GM18858 (cell line): ENCODE data around the gene COQ10B.
"Not testable (repeated sequence)": the region's sequence is repeated elsewhere in the genome, so short reads cannot be mapped to it uniquely, and the experiment has no call there.

Experiments used
- ATAC-seq: cut with Tn5 transposase; IDR thresholded peaks from one replicate; pipeline ENCODE4 v1.9.1; 2021; ENCODE audit not compliant: unreplicated experiment

Gene COQ10B

DNA sequence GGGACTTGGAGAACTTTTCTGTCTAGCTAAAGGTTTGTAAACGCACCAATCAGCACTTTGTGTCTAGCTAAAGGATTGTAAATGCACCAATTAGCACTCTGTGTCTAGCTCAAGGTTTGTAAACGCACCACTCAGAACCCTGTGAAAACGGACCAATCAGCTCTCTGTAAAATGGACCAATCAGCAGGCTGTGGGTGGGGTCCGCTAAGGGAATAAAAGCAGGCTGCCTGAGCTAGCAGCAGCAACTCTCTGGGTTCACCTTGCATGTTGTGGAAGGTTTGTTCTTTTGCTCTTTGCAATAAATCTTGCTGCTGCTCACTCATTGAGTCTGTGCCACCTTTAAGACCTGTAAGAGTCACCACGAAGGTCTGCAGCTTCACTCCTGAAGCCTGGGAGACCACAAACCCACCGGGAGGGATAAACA, 2.4 kb upstream of the COQ10B start:
- not testable (repeated sequence) for ATAC-seq

DNA sequence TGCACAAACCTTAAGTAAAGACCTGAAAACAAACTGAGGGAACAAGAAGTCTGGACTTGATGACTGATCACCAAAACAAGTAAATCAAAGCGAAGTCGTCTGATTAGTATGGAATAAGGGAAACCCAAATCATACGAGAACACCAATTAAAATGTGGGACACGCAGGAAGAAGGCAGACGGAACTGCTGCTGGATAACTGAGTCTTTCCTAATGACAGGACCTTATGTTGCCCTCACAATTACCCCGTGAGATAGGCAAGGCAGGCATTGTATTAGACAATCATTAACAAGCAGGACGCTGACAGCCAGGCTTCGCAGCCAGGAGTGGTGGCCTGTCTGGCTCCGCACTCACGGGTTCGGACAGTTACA, 614 bp upstream of the COQ10B start:
- ATAC-seq = no peak

DNA sequence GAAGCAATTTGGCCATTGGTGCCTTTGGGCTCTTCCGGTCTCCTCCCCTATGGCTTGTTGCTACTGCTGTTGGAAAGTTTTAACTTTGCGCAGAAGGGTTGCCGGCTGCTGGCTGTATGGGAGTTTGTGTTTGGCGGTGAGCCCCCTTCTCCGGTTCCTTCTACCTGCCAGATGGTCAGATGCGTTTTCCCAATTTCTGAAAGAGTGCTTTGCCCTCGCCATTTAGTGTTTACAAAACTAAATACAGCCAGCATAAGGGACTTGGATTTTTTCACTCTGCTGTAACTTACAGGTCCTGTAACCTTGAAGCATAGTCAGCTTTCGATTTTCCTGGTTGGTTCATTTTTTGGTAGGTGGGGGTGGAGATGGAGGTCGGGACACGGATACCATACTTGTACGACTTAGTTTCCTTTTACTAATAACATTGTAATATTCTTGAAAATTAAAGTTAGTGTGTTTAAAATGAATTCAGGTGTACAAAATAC, 604 bp downstream of the COQ10B start:
- peak; percentile 14 for ATAC-seq

DNA sequence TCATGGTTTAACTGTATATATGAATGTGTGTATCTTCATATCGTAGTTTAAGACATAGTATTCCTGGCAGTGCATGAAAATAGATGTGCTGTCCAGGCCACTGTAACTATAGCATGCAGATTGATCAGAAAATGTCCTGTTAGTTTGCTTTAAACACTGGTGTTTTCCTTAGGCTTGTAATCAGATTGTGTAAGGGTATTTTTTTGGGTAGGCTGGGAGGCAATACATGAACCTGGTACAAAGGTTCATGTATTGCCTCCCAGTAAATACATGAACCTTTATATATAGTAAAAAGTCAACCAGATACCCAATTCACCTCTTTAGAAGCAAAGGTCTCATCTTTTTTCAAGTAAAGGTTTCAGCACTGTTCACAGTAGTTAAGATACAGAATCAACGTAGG, 1.6 kb downstream of the COQ10B start:
- no peak for ATAC-seq

DNA sequence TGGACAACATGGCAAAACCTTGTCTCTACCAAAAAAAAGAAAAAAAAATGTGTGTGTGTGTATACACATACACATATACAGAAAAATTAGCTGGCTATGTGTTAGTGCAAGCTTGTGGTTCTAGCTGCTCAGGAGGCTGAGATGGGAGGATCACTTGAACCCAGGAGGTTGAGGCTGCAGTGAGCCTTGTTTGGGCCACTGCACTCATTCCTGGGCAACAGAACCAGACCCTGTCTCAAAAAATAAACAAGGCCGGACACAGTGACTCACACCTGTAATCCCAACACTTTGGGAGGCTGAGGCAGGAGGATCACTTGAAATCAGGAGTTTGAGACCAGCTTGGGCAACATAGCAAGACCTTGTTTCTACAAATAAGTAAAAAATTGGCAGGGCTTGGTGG, 2.1 kb downstream of the COQ10B start:
- no peak for ATAC-seq

DNA sequence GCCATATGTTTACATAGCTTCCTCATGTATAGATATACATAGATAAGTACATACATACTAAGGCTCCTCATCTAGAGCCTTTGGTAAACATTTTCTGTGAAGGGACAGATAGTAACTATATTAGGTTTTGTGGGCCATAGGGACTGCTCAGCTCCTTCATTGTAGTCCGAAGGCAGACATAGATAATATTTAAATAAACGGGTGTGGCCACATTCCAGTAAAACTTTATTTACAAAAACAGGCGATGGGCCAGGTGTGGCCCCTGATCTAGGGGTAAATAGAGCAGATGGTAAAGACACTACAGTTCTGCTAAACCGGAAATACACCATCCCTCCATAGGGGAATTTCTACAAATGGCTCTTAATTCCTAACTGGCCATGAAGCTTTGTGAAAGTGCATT, 7.3 kb downstream of the COQ10B start:
- no peak for ATAC-seq

DNA sequence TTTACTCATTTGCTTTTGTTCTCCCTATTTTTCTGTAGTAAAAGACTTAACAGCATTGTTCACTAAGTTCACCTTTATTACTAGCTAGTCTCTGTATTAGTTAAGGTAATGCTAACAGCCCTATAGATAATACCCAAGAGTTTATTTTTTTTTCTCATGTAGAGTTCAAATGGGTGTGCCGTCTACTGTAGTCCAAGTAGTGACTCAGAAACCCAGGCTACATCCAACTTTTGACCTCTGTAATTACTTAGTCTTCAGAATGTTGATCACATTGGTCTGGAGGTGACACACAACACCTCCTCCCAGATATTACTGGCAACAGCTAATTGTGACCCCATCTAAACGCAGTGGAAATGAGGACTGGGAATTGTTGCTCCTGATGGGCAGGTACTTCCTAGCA, 7.7 kb downstream of the COQ10B start:
- no peak for ATAC-seq

DNA sequence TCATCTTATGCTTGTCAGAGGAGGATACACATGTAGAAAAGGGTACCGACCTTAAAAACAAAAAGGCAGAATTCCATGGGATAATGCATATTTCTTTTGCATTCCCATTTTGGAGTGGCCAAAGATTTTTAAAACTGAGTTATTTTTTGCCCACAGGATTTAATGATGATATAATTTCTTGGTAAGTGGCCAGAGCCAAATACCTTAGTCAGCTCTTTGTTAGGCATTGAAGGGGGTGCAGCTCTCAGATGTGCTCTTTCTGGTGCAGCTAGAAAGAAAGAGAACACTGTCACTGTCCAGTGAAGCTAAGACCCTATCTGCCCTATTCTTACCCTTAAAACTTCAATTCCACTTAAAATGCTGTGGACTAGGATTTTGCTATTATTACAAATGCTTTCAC, 10.8 kb downstream of the COQ10B start:
- no peak for ATAC-seq

DNA sequence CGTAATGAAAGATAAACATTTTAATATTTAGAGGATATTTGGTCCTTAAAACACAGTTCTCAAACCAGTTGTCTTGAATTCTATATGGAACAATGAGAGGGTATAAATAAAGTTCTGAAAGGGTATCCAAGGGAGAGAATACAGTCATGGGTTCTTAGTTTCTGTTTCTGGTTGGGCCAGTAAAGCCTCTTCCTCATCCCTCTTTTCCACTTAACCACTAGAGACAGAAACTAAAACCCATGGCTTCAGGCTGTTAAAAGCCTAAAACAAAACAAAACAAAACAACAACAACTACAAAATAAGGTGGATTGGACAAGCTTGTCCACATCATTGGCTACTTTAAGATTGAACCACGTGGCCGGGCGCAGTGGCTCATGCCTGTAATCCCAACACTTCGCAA, 18.8 kb downstream of the COQ10B start:
- no peak for ATAC-seq

DNA sequence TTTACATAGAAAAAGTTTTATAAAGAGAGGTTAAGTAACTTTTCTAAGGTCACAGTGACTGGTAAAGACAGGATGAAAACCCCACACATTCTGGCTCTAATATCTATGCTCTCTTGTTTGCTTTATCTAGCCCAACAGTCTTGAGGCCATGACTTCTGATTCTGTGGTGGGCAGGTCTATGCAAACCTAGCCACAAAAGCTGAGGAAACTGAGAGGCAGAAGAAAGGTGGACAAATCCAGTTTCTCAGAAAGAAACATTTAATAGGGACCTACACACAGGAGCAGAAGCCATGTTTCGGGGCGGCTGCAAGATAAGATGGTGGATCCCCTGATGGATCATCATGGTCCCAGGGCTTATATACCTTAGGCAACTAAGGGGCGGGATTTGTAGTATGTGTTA, 24.4 kb downstream of the COQ10B start:
- ATAC-seq = no peak

DNA sequence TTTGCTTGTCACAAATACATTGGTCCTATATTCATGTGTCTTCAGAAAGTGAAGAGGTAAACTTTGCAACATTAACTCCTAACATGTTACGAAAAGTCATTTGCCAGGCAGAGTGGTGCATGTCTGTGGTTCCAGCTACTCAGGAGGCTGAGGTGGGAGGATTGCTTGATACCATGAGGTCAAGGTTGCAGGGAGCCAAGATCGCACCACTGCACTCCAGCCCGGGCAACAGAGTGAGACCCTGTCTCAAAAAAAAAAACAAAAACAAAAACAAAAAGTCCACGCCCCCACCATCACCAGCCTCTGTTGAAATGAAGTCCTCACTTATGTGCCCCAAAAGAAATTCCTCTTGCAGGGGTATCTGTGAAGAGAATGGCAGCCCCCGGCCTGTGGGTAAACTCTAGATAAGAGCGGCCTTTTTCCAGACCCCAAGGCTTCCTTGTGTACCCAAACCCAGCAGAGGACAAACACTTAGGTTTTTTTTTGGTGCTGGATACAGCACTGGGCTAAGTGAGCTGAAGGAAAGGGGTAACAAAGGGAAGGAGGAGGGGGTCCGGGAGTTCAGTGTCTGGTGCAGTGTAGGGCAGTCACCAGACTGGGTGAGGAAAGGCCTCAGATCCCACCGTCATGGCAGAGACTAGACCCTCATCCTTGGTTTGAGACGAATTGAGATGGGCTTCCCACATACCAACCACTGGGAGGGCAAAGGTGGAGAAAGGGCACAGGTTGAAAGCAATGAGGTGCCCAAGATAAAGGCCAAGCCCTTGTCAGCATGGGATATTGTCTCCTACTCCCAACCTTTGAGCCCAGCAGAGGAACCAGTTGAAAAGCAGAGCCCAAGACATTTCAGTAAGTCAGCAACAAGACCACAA, 27.0 kb downstream of the COQ10B start:
- no peak for ATAC-seq

DNA sequence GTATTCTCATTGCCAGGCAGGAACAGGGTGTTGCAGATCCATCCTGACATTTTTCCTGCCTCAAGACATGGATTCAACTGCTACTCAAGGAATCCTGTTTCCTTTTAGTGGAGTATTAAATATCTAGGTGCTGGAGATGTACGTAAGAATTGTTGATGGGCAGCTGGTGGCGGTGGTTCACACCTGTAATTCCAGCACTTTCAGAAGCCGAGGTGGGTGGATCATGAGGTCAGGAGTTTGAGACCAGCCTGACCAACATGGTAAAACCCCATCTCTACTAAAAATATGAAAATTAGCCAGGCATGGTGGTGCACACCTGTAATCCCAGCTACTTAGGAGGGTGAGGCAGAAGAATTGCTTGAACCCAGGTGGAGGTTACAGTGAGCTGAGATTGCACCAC, 30.9 kb downstream of the COQ10B start:
- ATAC-seq = not testable (repeated sequence)

DNA sequence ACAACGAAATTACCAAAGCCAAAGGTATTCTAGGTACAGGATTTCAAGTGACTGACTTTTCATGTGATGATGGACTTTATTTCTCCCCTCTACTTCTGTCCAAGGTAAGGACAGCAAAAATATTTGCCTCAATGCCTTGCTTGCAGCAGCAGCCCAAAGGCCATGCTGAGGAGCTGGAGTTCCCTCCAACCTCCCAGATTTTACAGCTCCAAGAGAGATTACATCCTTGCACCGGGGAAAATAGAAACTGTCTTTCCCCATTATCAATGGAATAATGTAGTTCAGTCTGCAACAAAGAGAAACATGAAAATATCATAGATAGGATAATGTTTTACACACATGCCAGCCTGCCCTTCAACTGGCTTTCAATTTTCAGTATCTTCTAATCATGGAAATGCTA, 32.8 kb downstream of the COQ10B start:
- ATAC-seq = no peak

DNA sequence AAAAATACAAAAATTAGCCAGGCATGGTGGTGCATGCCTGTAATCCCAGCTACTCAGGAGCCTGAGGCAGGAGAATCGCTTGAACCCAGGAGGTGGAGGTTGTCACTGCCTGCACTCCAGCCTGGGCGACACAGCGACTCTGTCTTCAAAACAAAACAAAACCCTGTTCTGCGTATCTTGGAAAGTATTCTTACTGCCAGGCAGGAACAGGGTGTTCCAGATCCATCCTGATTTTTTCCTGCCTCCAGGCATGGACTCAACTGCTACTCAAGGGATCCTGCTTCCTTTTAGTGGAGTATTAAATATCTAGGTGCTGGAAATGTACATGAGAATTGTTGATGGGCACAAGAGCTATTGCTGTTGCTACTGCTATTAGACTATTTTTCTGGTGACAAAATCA, 34.0 kb downstream of the COQ10B start:
- no peak for ATAC-seq

DNA sequence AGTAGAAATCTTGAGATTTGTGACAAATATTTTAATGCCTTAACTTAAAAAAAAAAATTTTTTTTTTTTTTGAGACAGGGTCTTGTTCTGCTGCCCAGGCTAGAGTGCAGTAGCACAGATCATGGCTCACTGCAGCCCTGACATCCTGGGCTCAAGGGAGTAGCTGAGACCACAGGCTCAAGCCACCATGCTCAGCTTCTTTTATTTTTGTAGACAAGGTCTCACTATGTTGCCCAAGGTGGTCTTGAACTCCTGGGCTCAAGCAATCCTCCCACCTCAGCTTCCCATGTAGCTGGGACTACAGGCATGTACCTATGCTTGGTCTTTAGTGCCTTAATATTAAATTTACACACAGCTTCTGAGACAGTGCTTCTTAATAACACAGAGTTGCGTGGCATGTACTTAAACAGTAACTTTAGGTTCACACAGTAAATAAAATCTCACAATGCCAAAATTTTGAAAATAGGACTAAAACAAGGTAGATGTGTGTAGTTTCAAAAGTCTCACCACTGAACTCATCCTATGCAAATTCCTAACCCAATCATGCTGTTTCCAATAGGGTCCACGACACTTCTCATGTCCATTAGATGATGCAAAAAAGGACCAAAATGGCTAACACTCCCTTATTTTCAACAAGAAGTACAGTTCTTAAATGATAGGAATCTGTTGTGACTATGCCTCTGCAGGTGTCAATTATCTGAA, 42.2 kb downstream of the COQ10B start:
- ATAC-seq = no peak

DNA sequence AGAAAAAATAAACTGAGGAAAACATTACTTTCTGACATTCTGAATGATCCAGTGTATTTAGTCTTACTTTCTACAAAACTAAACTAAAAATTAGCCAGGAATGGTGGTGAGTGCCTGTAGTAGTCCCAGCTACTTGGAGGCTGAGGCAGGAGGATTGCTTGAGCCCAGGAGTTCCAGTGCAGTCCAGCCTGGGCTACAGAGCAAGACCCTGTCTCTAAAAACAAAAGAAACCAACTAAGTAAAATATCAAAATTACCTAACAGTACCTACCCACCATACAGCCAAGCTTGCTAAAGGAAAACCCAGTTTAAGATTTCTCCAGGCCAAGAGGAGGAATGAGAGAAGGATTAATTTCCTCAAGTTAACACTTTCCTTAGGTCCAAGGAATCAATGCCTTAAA, 43.3 kb downstream of the COQ10B start:
- ATAC-seq = no peak

DNA sequence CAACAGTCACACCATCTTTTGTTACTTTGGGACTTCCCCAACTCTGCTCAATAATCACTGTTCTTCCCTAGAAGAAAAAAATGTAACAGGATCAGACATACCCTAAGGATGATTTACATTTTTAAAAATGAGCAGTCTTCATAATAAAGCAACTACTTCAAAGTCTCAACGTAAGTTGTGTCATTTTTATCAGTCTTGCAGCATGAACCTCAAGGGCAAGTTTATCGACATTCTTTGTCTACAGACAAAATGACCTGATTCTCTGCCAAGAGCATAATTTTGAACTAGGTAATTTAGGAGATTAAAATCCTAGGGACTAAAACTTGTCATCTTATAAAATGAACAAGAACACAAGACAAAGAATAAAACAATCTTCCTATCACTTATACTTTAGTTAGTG, 44.0 kb downstream of the COQ10B start:
- ATAC-seq = no peak

DNA sequence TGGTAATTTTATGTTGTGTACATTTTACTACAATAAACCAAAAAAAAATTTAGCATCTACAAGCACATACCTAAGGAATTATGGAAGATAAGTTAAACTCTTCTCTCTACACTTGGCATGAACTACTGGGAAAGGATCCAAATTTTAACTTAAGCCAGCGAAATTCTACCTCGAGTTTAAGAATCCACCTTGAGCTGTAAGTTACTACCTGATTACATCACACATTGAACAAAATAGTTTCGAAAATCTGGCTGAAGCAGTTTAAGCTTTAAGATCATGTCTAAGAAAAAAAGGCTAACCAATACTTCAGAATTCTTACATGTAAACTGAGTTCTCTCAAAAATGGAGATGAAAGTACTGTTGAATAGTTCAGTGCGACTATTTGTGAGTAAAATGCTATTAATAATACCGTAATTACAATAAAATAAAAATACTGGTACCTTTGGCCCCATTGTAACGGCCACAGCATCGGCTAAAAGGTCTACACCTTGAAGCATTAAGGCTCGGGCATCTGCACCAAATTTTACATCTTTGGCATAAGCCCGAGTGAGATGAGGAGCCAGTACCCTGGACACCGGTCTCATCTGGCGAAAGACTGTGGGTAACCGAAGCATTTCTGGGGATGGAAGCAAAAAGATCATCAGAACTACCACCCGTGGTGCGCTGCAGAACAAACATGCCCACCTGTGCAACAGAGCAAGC, 45.0 kb downstream of the COQ10B start:
- no peak for ATAC-seq

DNA sequence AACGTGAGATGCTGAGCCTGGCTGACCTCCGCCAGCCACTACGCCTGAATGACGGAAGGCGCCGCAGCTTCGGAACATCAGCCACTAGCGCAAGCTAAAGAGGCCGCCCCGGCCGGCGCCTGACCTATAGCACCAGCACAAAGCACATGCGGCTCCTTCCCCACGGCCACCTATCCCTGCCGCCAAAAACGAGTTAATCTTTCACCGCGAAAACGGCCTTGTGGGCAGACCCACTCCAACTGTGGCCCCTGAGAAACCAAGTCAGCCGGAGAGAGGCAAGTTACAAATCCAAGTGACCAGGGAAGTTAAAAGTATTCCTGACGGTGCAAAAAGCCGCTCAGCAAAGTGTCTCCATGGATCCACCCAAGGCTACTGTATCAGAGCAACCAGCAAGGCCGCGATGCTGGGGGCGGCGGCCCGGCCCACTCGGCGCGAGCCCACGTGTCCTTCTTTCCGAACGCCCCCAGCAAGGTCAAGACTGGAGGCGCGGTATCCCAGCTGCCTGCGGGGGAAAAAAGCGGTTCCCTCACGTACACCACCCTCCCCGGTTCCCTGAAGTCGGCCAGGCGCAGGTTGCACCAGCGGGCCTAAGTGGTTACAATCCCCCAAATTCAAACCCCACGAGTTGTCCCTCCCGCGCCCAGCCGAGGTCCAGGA, 45.7 kb downstream of the COQ10B start:
- no peak for ATAC-seq

DNA sequence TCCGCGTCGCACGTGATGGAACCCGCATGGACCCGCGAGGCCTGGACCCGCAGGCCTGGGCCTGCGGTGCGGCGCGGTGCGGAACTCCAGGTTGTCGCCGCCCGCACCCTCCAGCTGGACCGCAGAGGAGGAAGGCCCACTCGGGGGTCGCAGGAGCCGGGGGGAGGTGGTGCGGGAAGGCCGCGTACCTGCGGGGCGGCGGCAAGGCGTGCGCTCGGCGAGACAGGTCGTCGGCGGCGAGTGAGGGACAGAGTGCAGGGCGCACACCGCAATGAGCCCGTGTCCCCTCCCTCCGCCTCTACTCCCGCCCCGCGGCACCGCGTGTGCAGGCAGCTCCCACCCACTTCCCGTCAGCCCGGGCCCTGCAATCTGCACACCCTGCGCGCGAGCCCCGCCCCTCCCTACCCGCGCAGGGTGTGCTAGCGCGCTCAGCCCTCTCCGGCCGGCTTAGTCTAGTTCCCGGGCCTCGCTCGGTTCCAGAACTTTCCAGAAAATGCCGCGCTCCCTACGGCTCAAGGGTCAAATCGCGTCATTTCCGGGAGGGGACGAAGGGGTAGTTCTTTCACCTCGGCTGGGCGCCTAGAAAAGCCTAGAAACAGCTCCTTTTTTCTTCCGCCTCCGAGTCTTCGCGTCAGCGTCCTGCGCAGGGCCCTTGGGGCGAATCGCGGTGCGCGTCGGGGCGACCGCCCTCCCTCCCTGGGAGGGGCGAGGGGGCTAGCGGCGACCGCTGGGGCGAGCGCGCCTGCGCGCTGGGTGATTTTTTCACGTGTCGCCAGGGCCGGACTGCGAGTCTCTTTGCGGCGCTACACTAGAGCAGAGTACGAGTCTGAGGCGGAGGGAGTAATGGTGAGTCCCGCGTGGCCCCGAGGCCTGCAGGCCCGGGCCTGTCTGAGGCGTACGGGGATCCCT, 46.5 kb downstream of the COQ10B start, which contains the start of the genes HSPD1 and HSPE1:
Gene HSPD1, minus strand, starts transcription at position 247 of the 909 bp plus-strand sequence. CDS start 992 bp downstream, outside the sequence.
Gene HSPE1, plus strand, starts transcription at position 786 of the 909 bp plus-strand sequence. Its CDS starts 58 bp downstream, at position 844.
- ATAC-seq = peak; percentile 78
